HG03108 (cell line): Measurements from ENCODE around the gene CCDC50.

Experiments
- ATAC-seq: cut with Tn5 transposase; IDR thresholded peaks from one replicate; pipeline ENCODE4 v1.9.1; 2021; ENCODE audit warnings: moderate library complexity; ENCODE audit not compliant: unreplicated experiment

Gene CCDC50

DNA sequence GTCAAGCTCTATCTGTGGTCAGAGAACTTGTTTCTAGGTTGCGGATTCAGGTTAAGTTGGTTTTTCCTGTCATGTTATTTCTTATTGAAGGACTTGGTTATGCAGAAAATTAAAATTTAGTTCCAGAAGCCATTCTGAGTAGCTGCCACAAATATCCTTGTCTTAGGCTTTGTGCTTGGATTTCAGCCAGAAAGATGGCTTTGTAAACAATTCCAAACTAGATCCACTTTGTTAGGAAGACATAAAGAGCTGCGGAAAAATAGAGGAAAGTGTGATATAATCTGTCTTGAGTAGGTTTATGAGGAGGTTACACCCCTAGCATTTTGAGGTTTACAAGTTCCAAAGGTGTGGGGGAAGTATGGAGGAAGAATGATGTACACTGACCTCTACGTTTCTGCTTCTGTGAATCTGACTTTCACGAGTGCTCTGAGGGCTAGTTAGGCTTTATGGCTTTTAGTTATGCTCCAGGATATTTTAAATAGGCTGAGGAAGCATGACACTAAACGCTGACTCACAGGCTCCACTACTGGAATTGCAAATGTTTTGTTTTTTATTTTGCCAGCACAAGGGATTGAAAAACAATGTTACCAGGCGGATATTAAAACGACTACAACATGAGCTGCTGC is 47.4 kb downstream of the CCDC50 start:
- no peak for ATAC-seq

DNA sequence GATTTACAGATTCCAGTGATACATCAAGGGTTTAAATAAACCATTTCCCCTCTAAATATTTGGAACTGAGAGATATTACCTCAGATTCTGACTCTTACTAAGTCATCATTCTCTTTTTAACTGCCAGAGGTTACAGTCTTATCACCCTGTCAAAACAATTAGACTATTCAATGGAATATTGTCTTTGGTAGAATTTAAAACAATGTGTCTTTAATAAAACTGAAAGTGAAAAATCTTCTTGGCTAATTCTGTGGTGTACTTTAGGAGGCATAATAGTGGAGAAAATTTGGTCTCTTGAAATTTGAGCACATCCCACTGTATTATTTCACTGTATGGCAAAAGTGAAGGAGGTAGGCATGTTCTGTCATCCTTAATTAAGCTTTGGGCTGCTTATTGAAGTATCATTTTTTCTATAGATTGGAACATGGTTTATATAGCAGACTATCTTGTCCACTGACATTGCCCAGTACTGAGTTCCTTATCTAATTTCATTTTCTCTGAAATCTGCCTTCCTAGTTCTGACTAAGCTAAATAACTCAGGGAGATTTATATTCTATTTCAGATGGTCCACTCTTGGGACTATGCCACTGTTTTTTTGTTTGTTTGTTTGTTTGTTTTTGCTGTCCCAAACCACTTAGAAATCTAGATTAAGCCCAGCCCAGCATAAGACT is 49.1 kb downstream of the CCDC50 start:
- ATAC-seq = no peak

DNA sequence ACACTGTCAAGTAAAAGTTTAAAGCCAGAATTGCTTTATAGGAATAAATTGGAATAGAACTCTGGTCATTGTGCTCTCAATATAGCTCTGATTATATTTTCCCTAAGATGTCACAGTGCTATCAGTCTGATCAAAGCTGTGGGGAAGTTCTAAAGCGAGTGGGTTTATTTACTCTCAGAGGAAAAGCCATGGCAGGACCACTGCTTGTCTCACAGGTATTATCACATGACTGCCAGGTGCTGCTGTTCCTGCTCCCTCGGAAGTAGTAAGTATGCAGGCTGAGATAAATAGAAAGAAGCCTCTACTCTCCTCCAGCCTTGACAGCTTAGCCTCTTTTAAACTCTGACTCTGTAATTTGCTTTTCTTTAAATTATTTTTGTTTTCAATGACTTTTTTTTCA is 50.3 kb downstream of the CCDC50 start:
- no peak for ATAC-seq

DNA sequence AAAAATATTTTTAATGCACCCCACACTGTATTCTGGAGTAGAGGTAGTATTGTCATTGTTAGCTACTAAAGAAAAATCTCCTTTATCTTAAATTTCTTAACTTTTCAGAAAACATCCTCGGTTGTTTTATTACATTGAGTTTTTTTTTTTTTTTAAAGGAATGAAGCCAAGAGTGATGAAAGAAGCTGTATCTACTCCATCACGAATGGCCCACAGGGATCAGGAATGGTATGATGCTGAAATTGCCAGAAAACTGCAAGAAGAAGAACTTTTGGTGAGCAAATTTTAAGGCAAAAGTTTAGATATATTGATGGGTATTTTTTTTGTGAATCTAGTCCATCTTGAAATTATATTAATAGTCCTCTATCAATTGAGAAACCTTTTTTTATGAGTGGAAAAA is 50.8 kb downstream of the CCDC50 start:
- no peak for ATAC-seq

DNA sequence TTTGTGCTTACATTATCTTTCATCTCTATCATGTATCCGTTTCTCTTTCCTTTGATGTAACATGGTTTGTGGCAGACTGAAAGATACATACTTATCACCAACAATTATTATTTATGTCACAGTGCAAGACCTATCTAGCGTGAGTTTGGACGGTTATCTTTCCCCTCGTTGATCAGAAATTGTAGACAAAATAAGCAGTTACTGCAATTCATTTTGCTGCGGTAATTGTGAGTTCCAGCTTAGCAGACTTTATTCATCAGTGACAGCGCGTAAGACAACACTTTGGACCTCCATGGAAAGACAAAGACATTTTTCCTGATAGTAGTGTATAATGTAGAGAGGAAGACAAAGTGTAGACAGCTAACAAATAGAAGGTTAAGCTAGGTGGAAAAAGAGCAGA is 52.1 kb downstream of the CCDC50 start:
- no peak for ATAC-seq

DNA sequence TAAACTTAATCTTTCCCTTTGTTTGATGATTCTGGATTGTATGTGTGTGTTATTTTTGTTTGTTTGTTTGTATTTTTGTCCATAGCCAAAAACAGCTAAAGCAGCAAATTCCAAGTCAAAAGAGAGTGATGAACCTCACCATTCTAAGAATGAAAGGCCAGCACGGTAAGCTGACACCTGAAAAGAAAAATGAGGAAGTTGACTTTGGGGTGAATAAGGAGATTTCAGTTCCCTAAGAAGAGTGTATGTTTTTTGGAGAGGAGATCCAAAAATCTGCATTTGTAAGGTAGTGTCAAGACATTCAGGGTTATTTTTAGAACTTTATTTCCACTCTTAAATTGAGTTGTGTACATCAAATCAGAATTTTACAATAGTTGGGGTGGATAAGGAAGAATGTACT is 53.5 kb downstream of the CCDC50 start:
- peak; percentile 63 for ATAC-seq

DNA sequence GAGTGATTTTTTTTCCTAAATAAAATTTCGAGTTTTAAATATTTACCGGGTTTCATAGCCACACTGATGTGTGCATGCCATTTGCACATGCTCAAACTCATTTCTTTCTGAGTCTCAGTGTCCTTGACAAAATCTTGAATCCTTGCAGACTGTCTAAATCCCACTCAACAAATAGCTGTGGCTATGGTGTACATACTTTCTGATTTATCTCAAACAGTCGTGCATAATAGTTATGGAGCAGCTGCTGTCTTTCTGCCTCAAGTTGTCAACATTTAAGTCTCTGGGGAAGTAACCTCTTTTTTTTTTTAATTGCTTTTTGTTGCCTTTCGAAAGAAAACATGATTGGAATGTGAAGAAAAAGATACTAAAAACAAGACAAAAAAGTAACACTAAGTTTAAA is 53.9 kb downstream of the CCDC50 start:
- no peak for ATAC-seq

DNA sequence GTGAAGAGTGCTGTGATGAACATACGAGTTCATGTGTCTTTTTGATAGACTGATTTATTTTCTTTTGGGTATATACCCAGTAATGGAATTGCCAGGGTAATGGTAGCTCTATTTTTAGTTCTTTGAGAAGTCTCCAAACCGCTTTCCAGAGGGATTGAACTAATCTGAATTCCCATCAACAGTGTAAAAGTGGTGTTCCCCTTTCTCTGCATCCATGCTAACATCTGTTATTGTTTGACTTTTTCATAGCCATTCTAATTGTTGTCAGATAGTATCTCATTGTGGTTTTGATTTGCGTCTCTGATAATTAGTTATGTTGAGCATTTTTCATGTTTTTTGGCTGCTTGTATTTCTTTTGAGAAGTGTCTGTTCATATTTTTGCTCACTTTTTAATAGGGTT is 55.9 kb downstream of the CCDC50 start:
- no peak for ATAC-seq

DNA sequence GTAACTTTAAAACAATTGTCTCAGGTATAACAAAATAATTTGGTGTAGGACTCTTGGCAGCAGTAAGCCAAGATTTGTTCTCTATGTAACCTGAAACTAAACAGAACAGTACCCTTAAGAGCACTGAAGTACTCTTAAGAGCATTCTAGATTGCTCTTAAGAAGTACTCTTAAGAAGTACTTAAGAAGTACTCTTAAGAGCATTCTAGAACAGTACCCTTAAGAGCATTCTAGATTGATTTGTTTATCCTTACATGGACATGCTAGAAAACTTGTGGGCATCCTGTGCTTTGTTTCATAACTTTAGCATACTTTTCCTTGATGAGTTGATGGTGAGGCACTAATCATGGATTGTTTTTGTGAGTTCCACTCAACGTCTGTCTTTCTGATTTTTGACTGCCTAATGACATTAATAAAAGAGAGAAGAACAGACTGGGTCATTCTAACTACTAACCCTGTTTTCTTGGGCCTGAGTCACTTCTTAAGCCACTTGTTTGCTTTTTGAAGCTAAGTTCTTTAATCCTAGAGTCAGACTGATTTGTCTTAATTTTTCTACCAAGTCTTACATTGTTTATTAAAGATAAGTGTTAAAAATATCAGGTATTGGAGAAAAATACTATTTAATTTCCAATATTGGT is 58.4 kb downstream of the CCDC50 start:
- ATAC-seq = no peak

DNA sequence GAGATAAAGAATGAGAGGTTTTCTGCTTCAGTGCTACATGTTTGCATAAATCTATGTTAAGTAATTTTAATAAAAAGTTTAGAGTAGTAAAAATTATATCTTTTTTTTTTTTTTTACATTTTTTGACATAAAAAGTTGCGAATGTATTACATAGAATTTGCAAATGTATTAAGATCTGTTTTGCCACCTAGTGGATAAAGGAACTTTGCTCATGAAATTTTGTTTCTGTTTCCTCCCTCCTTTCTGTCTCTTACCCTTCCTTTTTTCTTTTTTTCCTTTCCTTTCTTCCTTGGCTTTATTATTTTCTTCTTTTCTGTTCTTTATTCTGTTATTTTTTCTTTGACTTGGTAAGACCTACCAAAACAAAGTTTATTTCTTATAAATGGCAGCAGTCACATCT is 59.6 kb downstream of the CCDC50 start:
- ATAC-seq = no peak

DNA sequence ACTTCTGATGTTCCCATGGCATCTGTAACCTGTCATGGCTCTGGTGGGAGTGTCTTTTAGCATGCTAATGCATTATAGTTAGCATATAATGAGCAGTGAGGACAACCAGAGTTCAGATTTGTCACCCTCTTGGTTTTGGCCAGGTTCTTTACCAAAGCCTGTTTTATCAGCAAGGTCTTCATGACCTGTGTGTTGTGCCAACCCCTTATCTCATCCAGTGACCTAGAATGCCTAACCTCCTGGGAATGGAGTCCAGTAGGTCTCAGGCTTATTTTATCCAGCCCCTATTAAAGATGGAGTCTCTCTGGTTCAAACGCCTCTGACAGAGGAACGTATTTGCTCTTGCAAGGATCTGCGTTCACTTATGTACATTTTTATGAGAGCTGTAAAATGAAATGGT is 61.4 kb downstream of the CCDC50 start:
- ATAC-seq = no peak

DNA sequence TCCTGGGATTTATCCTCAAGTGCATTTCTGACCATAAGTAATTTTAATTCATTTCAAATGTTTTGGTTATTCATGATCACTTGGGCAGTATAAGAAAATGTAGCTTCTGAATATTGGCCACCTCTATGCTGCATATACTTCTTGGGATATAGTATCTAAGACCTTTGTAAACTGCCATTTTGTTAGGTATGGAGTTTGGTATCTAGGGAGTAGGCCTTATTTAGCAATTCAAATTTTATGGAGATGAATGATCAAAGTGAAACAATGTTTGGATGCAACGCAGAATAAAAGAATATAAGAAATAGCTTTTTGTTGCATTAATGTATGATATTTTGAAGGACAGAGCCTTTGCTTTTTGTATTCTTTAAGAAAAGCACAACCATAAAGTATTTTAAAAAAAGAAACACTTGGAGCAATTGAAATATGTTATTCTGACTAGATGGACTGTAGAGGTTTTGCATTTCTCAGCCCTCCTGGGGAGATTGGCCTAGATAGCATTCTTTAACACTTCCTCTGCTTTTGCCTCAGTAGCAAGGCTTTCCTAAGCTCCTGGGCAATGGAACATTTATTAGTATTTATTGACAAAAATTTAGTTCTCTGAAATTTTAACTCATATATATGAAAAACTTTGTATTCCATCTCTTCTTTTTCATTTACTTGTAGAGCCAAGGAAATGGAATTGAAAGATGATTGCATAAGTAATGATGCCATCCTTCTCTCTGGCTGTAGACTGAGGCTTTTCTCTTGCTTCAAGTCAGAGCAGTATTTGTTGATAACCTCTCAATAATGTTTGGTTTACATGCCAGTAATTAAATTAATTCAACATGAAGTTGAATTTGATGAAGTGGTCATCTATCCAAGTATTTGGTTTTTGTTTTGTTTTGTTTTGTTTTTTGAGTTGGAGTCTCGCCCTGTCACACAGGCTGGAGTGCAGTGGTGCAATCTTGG is 62.9 kb downstream of the CCDC50 start:
- ATAC-seq = no peak

DNA sequence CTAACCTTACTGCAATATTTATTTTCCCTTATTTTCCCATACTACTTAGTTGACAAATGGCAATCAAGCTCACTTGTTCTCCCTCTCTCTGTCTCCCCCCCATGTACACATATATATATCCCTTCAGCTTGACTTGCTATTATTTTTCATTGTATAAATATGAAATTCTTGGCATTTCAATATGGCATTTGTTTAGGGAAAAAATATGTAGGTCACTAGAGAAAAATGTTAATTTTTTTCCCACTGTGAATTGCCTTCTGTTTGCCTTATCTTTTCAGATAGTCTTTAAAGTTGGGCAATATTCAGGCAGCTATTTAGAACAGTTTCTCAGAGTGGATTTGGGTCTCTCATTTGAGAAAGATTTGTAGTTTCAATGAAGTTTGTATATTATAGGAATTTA is 64.0 kb downstream of the CCDC50 start:
- no peak for ATAC-seq

DNA sequence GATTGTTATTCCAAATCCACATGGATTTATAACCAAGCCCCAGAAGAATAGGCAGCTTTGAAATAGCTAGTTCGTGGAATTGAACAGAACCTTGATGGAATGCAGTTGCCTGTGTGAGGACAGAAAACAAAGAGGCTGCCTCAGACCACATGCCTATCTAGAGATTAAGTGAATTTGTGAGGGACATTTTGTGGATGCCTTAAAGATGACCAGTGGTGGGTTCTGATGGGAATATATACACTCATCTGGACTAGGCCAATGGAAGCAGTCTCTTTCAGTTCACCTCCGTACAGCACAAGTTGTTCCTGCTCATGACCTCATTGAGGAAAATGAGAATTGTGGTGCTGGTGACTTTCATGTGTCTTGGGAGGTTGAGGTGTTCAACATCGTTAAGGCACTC is 68.6 kb downstream of the CCDC50 start:
- no peak for ATAC-seq

DNA sequence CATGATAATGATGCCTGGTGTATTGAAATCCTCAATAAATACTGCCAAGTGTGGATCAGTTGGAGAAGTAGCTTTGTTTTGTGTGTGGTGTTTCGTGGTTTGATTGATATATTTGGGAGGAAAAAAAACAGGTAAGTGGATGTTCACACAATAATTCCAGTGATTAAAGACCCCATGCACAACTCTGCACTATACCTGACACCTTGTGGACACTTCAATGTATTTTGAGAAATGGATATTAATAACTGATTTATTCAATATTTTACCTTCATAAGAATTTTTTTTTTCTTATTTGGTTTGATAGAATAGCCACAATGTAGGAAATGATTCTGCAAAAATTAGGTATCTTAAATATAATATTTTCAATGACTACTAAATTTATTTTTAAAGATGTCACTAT is 69.4 kb downstream of the CCDC50 start:
- ATAC-seq = no peak

DNA sequence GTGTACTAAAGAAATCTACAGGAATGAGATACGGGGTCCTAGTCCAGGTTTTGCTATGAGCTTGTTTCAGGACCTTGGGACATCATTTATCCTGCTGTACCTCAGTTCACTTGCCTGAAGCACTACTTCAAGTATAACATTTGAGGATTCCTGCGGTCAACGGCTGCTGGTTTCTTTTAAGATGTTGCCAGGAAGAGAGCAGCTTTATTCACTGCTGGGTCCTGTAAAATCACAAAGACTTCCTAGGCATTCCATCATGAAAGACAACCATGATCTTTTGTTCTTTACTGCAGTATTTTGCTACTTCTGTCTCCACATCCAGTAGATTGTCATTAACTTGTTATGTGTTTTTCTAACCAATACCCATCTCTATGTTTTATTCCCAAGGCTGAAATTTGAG is 70.7 kb downstream of the CCDC50 start:
- ATAC-seq = no peak

DNA sequence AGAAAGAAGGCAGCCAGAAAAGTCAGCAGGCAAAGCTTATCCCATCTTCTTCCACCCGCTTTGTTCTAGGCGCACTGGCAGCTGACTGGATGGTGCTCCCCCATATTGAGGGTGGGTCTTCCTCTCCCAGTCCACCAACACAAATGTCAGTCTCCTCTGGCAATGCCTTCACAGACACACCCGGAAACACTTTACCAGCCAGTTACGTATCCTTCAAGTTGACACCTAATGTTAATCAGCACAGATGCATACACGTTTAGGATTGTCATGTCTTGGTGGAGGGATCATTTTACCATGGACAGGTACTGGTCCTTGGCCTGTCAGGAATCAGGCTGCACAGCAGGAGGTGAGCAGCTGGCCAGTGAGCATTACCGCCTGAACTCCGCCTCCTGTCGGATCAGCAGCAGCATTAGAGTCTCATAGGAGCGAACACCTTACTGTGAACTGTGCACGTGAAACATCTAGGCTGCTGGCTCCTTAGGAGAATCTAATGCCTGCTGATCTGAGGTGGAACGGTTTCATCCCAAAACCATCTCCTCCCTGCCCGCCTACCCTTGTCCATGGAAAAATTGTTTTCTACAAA is 72.7 kb downstream of the CCDC50 start:
- ATAC-seq = no peak

DNA sequence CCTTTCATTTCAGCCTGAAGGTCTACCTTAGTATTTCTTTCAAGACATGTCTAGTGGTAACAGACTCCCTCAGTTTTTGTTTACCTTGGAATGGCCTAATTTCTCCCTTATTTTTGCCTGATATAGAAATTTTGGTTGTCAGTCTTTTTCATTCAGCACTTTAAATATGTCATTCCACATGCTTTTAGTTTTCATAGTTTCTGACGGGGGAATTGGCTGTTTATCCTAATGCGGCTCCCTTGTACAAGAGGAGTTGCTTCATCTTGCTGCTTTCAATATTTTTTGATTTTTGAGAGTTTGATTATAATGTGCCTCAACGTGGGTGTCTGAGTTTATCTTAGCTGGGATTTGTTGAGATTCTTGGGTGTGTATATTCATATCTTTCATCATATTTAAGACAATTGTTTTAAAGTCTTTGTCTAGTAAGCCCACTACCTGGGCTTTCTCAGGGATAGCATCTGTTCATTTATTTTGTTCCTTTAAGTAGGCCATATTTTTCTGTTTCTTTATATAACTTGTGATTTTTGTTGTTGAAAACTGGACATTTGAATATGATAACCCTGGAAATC is 80.7 kb downstream of the CCDC50 start:
- no peak for ATAC-seq

DNA sequence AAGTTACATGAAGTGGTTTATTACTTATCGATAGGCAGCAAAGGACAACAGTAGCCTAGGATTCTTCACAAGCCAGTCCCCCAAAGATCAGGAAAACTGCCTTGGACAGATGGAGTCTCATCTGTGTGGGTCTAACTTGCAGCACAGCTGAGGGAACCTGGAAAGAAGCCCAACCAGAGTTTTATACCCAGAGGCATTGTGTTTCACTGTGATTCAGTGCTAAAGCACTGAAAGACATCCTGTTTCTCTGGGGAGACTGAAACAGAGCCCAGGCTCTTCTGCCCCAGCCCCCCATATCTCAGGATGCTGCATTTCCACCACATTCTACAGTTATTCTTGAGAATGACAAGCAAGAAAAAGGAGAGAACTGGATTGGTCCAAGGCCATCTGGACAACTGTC is 83.6 kb downstream of the CCDC50 start:
- ATAC-seq = no peak

DNA sequence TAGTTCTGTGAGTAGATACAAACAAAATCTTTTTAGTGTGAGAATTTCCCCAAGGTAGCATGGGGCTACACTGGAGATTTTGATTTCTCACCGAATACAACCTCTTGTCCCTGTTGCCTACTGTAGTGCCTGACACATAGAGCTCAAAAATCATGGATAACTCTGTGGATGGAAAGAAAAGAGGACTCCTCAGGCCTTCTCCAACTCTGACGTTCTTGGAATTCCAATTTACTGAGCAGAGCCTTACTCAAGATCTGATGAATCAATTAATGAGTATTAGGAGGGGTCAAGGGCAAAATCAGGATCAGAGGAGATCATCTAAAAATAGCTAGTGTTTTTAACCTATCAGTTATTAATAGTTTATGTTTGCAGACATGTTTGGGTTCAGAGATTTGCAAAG is 85.1 kb downstream of the CCDC50 start:
- no peak for ATAC-seq

DNA sequence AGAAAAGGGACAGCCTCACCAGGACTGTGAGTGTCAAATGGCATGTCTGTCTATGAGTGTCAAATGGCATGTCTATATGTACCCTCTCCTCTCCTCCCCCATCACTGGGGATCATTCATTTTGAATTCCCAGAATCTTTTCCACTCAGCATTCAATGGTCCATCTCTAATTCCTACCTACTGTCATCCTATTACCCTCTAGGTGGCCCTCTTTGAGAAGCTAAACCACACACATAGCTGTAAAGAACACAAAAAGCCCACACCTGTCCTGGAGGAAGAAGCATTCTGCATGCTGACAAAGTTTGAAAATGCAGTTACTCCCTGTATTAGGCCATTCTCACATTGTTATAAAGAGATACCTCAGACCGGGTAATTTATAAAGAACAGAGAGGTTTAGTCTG is 85.5 kb downstream of the CCDC50 start:
- no peak for ATAC-seq
